ENCODE data around the gene SLC12A4.
"Not testable (repeated sequence)": the region's sequence is repeated elsewhere in the genome, so short reads cannot be mapped to it uniquely, and the experiment has no call there.

SLC12A4 gene

GRCh38 chr16:67922221-67922620 lies 46.2 kb downstream of the SLC12A4 start:
- Mint-ChIP-seq H3K9me3 (no peaks in the 10 kb centered on the region), H3K36me3 (ENCODE audit: insufficient read depth) (peaks cover 7% of the 10 kb centered on the region), H3K27ac (ENCODE audit: low read depth) (no peak overlapping the region)

DNA sequence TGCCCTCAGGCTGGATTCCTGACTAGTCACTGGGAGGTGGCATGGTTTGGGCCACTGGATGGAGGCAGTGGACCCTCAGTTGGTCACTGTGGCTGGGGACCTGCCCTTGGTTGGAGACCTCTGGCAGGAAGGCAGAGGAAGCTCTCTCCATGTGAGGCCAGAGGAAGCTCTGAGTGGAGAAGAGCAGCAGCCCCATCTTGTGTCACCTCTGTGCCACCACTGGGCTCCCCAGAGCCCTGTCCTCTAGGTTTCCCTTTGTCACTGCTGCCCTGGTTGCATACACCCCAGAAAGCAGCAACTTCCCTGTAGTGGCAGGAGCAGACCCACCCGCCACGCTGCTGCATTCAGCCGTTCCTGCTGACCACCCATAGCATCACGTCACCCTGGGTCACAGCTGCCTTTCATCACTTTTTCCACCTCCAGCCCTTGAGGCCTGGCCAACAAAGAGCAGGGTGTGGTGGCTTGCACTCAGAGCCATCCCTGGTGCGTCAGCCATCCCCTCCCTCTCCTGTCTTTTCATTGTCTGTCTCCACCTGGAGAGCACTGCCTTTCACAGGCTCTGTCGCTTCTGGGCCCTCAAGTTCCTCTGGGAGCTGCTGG lies 48.7 kb downstream of the SLC12A4 start:
- Mint-ChIP-seq H3K4me3 (no peak overlapping the region), H3K4me1 (peaks cover 30% of the 10 kb centered on the region), H3K27ac (ENCODE audit: low read depth) (no peak overlapping the region), H3K27me3 (no peaks in the 10 kb centered on the region), H3K36me3 (ENCODE audit: insufficient read depth) (peaks cover 7% of the 10 kb centered on the region), H3K9me3 (no peaks in the 10 kb centered on the region)
- ATAC-seq (replicated peaks; ENCODE audit: extremely low read depth, poor library complexity, severe bottlenecking) (no peak), DNase-seq (ENCODE audit: low spot score in 2 of 2) (no peak)

More at GRCh38 chr16:67922221-67922620, 46.2 kb downstream of the SLC12A4 start:
- no peak for DNase-seq (ENCODE audit: low spot score in 2 of 2)
- H3K4me1 Mint-ChIP-seq: peaks cover 10% of the 10 kb centered on the region
- no peaks in the 10 kb centered on the region for H3K27me3 Mint-ChIP-seq
- H3K4me3 Mint-ChIP-seq: no peak overlapping the region
- no peak for ATAC-seq (replicated peaks; ENCODE audit: extremely low read depth, poor library complexity, severe bottlenecking)

- ATAC-seq (replicated peaks; ENCODE audit: extremely low read depth, poor library complexity, severe bottlenecking) (no peak), DNase-seq (ENCODE audit: low spot score in 2 of 2) (no peak)
Observed at GRCh38 chr16:67917852-67918236, 50.6 kb downstream of the SLC12A4 start.

DNA sequence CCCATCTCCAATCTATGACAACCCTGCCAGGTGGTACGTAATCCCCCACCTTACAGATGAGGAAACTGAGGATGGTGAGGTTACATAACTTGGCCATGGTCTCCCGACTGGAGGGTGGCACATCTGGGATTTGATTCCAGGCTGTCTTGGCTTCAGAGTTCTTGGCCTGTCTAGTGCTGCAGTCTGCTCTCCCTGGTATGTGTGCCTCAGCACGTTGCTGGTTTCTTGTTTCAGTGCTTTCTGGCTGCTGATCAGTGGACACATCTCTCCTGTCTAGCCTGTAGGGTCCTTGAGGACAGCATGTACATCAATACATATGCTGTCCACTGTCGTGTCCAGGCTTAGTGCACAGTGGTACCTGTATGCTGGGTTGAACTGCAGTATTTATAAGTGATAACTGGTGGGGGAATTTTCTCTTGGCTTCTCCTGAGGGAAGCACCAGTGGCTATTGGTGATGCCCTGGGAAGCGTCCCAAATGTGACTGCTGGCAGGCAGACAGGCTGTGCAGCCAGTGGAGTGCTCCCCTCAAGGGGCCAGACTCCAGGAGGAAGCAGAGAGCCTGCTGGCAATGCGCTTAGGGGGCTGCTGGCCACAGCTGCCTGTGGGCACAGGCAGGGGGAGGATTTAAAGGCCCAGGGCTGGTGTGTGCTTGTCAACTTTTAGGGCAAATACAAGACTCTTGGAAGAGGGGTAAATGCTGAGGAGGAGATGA lies 51.1 kb downstream of the SLC12A4 start:
- DNase-seq (ENCODE audit: low spot score in 2 of 2) (no peak), ATAC-seq (replicated peaks; ENCODE audit: extremely low read depth, poor library complexity, severe bottlenecking) (no peak)
- no peaks in the 10 kb centered on the region for H3K27me3 Mint-ChIP-seq
- H3K4me1 Mint-ChIP-seq: peaks cover 32% of the 10 kb centered on the region
- no peaks in the 10 kb centered on the region for H3K9me3 Mint-ChIP-seq
- H3K4me3 Mint-ChIP-seq: no peak overlapping the region
- peaks cover 4% of the 10 kb centered on the region for H3K36me3 Mint-ChIP-seq (ENCODE audit: insufficient read depth)
- H3K27ac Mint-ChIP-seq (ENCODE audit: low read depth): peak overlapping the region; percentile 60

More at GRCh38 chr16:67917852-67918236, 50.6 kb downstream of the SLC12A4 start:
- Mint-ChIP-seq H3K27ac (ENCODE audit: low read depth) (peak overlapping the region; percentile 60), H3K36me3 (ENCODE audit: insufficient read depth) (peaks cover 4% of the 10 kb centered on the region), H3K27me3 (no peaks in the 10 kb centered on the region), H3K9me3 (no peaks in the 10 kb centered on the region), H3K4me3 (no peak overlapping the region), H3K4me1 (peaks cover 32% of the 10 kb centered on the region)

DNA sequence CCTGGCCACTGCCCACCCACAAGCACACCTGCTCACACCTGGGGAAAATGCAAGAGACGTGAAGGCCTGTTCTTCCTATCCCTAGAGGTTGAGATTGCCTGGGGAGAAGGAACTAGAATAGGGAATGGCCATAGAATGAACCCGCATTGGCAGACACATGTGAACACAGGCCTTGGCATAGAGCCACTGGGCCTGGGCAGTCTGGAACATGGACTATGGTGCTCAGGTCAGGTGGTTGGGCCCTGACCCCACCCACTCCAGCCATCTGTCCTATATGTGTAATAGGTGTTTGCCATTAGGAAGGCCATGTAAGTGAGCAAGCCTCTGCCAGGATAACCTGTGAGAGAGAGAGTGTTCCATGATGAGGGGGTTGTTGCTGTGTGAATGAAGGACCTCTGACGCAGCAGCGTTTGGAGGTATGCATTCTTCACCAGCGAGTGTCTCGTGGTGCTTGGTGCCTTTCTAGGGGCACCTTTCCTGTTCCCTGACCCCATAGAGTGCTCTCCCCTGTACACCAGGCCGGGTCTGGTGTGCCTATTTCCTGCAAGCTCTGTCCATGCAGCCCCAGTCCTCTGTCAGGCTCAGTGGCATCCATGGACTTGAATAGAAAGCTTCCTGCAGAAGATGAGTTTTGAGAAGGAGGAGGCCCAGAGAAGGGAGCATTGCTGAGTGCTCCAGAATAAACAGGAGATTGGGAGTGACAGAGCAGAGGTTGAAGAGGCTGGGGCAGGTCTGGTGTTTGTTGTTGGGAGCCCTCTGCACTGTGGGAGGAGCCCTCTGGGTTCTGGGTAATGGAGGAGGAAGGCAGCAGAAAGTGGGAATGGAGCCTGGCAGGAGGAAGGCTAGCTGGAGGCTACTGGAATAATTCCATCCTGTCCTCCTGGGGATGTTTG lies 52.4 kb downstream of the SLC12A4 start:
- Mint-ChIP-seq H3K9me3 (no peaks in the 10 kb centered on the region), H3K36me3 (ENCODE audit: insufficient read depth) (peaks cover 4% of the 10 kb centered on the region), H3K27ac (ENCODE audit: low read depth) (peak overlapping the region; percentile 71), H3K4me3 (no peak overlapping the region), H3K27me3 (no peaks in the 10 kb centered on the region), H3K4me1 (peaks cover 32% of the 10 kb centered on the region)
- DNase-seq (ENCODE audit: low spot score in 2 of 2) (no peak), ATAC-seq (replicated peaks; ENCODE audit: extremely low read depth, poor library complexity, severe bottlenecking) (no peak)

- not testable (repeated sequence) for H3K36me3 Mint-ChIP-seq (ENCODE audit: insufficient read depth); DNase-seq (ENCODE audit: low spot score in 2 of 2); H3K27me3 Mint-ChIP-seq; H3K9me3 Mint-ChIP-seq; H3K4me3 Mint-ChIP-seq; H3K27ac Mint-ChIP-seq (ENCODE audit: low read depth); ATAC-seq (replicated peaks; ENCODE audit: extremely low read depth, poor library complexity, severe bottlenecking)
- H3K4me1 Mint-ChIP-seq: peaks cover 32% of the 10 kb centered on the region
Observed at GRCh38 chr16:67915496-67915769, 53.0 kb downstream of the SLC12A4 start.

DNA sequence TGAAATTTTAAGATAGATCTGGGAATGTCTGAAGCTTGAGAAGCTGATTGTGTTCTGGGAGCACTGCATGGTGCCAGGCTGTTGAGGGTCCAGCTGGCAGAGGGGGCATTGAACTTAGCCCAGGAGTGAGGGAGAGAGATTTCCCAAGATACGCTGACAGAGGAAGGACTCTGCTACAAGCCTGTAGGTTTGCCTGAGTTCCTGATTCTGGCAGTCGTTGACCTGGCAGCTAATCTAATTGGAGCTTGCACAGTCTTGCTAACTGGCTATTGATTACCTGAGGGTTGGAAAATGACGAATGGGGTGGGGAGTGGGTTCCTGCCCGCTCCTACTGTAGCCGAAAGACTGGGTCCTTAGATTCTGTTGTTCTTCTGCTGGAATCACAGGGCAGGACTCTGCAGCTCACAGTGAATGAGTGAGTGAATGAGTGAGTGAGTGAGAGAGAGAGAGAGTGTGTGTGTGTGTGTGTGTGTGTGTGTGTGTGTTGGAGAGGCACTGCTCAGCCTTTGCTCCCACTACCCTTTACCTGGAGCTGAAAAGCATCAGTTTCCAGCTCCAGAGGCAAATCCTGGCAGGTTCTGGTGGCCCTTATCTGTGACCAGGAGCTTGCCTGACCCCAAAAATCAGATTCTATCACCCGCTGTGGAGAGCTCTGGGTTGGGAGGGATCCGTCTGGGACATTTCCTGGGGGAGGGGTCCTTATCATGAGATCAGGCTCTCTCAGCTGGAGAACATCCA lies 53.5 kb downstream of the SLC12A4 start:
- no peak for ATAC-seq (replicated peaks; ENCODE audit: extremely low read depth, poor library complexity, severe bottlenecking)
- H3K9me3 Mint-ChIP-seq: no peaks in the 10 kb centered on the region
- H3K4me3 Mint-ChIP-seq: no peak overlapping the region
- no peak overlapping the region for H3K27ac Mint-ChIP-seq (ENCODE audit: low read depth)
- peaks cover 4% of the 10 kb centered on the region for H3K36me3 Mint-ChIP-seq (ENCODE audit: insufficient read depth)
- no peaks in the 10 kb centered on the region for H3K27me3 Mint-ChIP-seq
- DNase-seq (ENCODE audit: low spot score in 2 of 2): no peak
- H3K4me1 Mint-ChIP-seq: peaks cover 32% of the 10 kb centered on the region

DNA sequence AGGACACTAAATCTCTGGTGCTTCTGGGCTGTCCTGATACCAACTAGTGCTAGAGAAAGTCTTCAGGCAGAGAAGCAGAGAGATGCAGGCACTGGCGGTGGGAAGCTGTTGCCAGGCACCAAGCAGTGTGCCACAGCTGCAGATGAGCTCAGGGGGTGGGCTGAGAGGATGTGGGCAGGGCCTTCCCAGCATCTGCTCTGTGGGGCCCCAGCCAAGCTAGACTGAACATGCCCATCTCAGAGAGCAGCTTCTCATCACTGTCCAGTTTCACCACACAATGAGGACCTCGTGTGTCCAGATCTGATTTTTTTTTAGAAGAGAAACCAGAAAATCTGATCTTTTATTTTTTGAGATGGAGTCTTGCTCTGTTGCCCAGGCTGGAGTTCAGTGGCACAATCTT lies 58.3 kb downstream of the SLC12A4 start:
- no peak for ATAC-seq (replicated peaks; ENCODE audit: extremely low read depth, poor library complexity, severe bottlenecking)
- Mint-ChIP-seq H3K27ac (ENCODE audit: low read depth) (peak overlapping the region; percentile 16), H3K4me3 (no peak overlapping the region), H3K9me3 (no peaks in the 10 kb centered on the region), H3K4me1 (peaks cover 20% of the 10 kb centered on the region), H3K36me3 (ENCODE audit: insufficient read depth) (peaks cover 7% of the 10 kb centered on the region), H3K27me3 (no peaks in the 10 kb centered on the region)
- no peak for DNase-seq (ENCODE audit: low spot score in 2 of 2)

DNA sequence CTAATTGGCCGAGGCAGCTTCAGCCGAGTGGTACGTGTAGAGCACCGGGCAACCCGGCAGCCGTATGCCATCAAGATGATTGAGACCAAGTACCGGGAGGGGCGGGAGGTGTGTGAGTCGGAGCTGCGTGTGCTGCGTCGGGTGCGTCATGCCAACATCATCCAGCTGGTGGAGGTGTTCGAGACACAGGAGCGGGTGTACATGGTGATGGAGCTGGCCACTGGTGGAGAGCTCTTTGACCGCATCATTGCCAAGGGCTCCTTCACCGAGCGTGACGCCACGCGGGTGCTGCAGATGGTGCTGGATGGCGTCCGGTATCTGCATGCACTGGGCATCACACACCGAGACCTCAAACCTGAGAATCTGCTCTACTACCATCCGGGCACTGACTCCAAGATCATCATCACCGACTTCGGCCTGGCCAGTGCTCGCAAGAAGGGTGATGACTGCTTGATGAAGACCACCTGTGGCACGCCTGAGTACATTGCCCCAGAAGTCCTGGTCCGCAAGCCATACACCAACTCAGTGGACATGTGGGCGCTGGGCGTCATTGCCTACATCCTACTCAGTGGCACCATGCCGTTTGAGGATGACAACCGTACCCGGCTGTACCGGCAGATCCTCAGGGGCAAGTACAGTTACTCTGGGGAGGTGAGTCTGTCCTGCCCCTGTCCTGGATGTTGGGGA lies 59.2 kb downstream of the SLC12A4 start:
- no peak for DNase-seq (ENCODE audit: low spot score in 2 of 2)
- no peak for ATAC-seq (replicated peaks; ENCODE audit: extremely low read depth, poor library complexity, severe bottlenecking)
- Mint-ChIP-seq H3K4me1 (peaks cover 18% of the 10 kb centered on the region), H3K27ac (ENCODE audit: low read depth) (peak overlapping the region; percentile 16), H3K36me3 (ENCODE audit: insufficient read depth) (peaks cover 7% of the 10 kb centered on the region), H3K27me3 (no peaks in the 10 kb centered on the region), H3K9me3 (no peaks in the 10 kb centered on the region), H3K4me3 (no peak overlapping the region)

- peaks cover 11% of the 10 kb centered on the region for H3K36me3 Mint-ChIP-seq (ENCODE audit: insufficient read depth)
- ATAC-seq (replicated peaks; ENCODE audit: extremely low read depth, poor library complexity, severe bottlenecking) (no peak), DNase-seq (ENCODE audit: low spot score in 2 of 2) (no peak)
- H3K27ac Mint-ChIP-seq (ENCODE audit: low read depth): peak overlapping the region; percentile 20
- H3K4me1 Mint-ChIP-seq: peaks cover 23% of the 10 kb centered on the region
- H3K27me3 Mint-ChIP-seq: no peaks in the 10 kb centered on the region
- H3K4me3 Mint-ChIP-seq: no peak overlapping the region
- H3K9me3 Mint-ChIP-seq: no peaks in the 10 kb centered on the region
Observed at GRCh38 chr16:67907397-67908180, 60.8 kb downstream of the SLC12A4 start.

DNA sequence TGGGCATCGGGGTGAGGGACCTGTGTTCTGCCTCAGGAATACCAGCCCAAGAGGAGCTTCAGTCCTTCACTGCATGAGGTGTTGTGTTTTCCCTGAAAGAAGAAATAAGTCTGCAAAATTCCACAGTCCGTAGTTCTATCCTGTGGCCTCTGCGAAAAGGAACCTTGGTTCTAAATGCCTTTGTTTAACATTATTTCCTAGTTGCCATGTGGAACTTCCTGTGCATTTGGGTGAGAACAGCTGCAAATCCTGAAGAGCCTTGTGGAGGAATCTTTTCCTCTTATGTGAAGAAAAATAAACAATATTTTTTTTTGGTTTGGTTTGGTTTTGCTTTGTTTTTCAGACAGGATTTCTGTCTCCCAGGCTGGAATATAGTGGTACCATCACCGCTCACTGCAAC lies 65.6 kb downstream of the SLC12A4 start:
- Mint-ChIP-seq H3K4me3 (no peak overlapping the region), H3K9me3 (no peaks in the 10 kb centered on the region), H3K27me3 (no peaks in the 10 kb centered on the region), H3K36me3 (ENCODE audit: insufficient read depth) (peaks cover 16% of the 10 kb centered on the region), H3K4me1 (peaks cover 29% of the 10 kb centered on the region), H3K27ac (ENCODE audit: low read depth) (no peak overlapping the region)
- ATAC-seq (replicated peaks; ENCODE audit: extremely low read depth, poor library complexity, severe bottlenecking) (no peak), DNase-seq (ENCODE audit: low spot score in 2 of 2) (no peak)
